Pancreas (tissue), 10 donors: ENCODE results near the gene TMEM245. TPM values are rescaled to one million over a fixed set of nuclear protein-coding genes. Genes with fewer than 3 reads are reported as not detected.
A peak's percentile ranks its signal among the peaks of the same experiment; 100 is the strongest.

Experiments used
- ATAC-seq, 4 donors: fragments of 200-7000 bp; cut with Tn5 transposase; one replicate each; pipeline versions ENCODE4 v1.8.0 to v1.9.1; 2020; ENCODE audit warnings: mild to moderate bottlenecking in 4 of 4, moderate library complexity in 4 of 4
- DNase-seq, 6 donors: peaks; one replicate each; pipeline ENCODE4 v3.0.0-alpha.2; 2020
- FAIRE-seq: peaks from 2 replicates; lab custom pipeline; 2012; peaks lifted over from hg19 to GRCh38; lab: Jason Lieb, UNC
- H3K27ac ChIP-seq, 4 donors: fragments of 200-600 bp; sonication (generic); 1 replicate in 3 of 4; 2 replicates in 1 of 4; pipeline versions ENCODE4 v1.5.0 to v1.8.0; 2020
- H3K27me3 ChIP-seq, 4 donors: fragments of 200-600 bp; one replicate each; pipeline ENCODE4 v1.8.0; 2021
- H3K36me3 ChIP-seq, 3 donors: fragments of 200-600 bp; sonication (generic) in 1 of 3; one replicate each; pipeline versions ENCODE4 v1.5.0 to v1.8.0; 2020 to 2021
- H3K4me1 ChIP-seq, 3 donors: fragments of 200-600 bp; one replicate each; pipeline ENCODE4 v1.8.0; 2021
- H3K4me3 ChIP-seq, 4 donors: fragments of 200-600 bp; sonication (generic) in 2 of 4; one replicate each; pipeline versions ENCODE4 v1.5.0 to v1.8.0; 2020 to 2021
- H3K9me3 ChIP-seq, 4 donors: fragments of 200-600 bp; one replicate each; pipeline ENCODE4 v1.8.0; 2021
- CTCF ChIP-seq, 4 donors: fragments of 200-600 bp; sonication (generic) in 3 of 4; IDR thresholded peaks; one replicate each; pipeline versions ENCODE4 v1.5.0 to v1.8.0; 2021; ENCODE audit warnings: antibody characterized with exemption in 4 of 4
- WGBS, 2 donors: extraction: QIAGEN DNeasy Blood & Tissue Kit; methylation state at CpG; one replicate each; pipeline ENCODE4 v1.1.7; 2013; 5-methylcytosine and 5-hydroxymethylcytosine counted together
- intact Hi-C, 3 donors: fragments of 100-400 bp; cut with DNase I; formaldehyde crosslinking; loops; one replicate each; pipeline versions ENCODE4 v1.11.1 to v1.14.2; 2022
- polyA plus RNA-seq, 2 donors: library from polyadenylated mRNA; stranded (reverse); fragments of 200-250 nt; gene quantifications; one replicate each; pipeline ENCODE4 v1.2.3, GENCODE V29; 2013
- total RNA-seq, 6 donors: library from RNA; stranded (reverse); fragmentation: NEBNext Ultra II Directional in 4 of 6; extraction: Animal tissue kit (Norgen Biotek cat#: 25700) in 4 of 6; gene quantifications; one replicate each; pipeline versions ENCODE4 v1.2.1 to v1.2.4, GENCODE V29; 2021 to 2023
- donor health status: healthy with polysubstance abuse.
- donor health status: DM: no; HTN: no; CAD: no; lungs with moderate emphysema.
- donor health status: DM: no; HTN: no; CAD: no.
- donor health status: control.
- donor health status: control.
- donor health status: Bipolar disorder and iron deficiency.
- donor health status: DM: yes; HTN: yes; CAD: no.
- donor health status: DM: no; HTN: no; CAD: no.
- donor health status: DM: no; HTN: no; CAD: no.
- donor health status: DM: yes; HTN: yes; CAD: no.

The TMEM245 gene
- total and polyA plus RNA-seq, 8 donors: 4.9 to 34.1 (median 22.4) TPM

- Histone ChIP-seq H3K4me1 (peaks cover 33 to 69% (median 62%) of the 10 kb centered on the region in 3 donors), H3K27ac (peak overlapping the region in 1 of 4 donors; percentile 27), H3K36me3 (no peaks in the 10 kb centered on the region), H3K4me3 (no peak overlapping the region), H3K9me3 (no peaks in the 10 kb centered on the region), H3K27me3 (no peaks in the 10 kb centered on the region)
- no peak for TF ChIP-seq CTCF (IDR thresholded peaks at IDR 0.05)
- no peak for DNase-seq
- FAIRE-seq: no peak
- intact Hi-C loops: no loop called here
- ATAC-seq: peak in 1 of 4 donors; percentile 13
Measured at GRCh38 chr9:109109967-109110328, 9.8 kb downstream of the TMEM245 start.

GRCh38 chr9:109108318-109108717 is 11.4 kb downstream of the TMEM245 start:
- peak in 1 of 4 donors; percentile 25 for ATAC-seq
- H3K36me3 ChIP-seq: no peaks in the 10 kb centered on the region
- H3K27ac ChIP-seq: peak overlapping the region in 1 of 4 donors; percentile 7
- 49 to 51% methylated on average over 4 of the region's 4 CpGs for WGBS, 2 donors
- peaks cover 25 to 52% (median 47%) of the 10 kb centered on the region in 3 donors for H3K4me1 ChIP-seq
- H3K27me3 ChIP-seq: no peaks in the 10 kb centered on the region
- intact Hi-C loops: no loop called here
- no peak for TF ChIP-seq CTCF (IDR thresholded peaks at IDR 0.05)
- no peak for DNase-seq
- H3K4me3 ChIP-seq: no peak overlapping the region
- H3K9me3 ChIP-seq: no peaks in the 10 kb centered on the region
- no peak for FAIRE-seq

- FAIRE-seq (no peak), ATAC-seq (peak; percentile 55 to 62 (median 57)), DNase-seq (no peak)
- WGBS, 2 donors: 18 to 19% methylated on average over 4 of the region's 4 CpGs
- H3K4me1 ChIP-seq: peaks cover 19 to 52% (median 47%) of the 10 kb centered on the region in 3 donors
- H3K36me3 ChIP-seq: no peaks in the 10 kb centered on the region
- no peak overlapping the region for H3K4me3 ChIP-seq
- H3K27ac ChIP-seq: peak overlapping the region in 1 of 4 donors; percentile 3
- TF ChIP-seq CTCF (IDR thresholded peaks at IDR 0.05): no peak
- intact Hi-C loops: no loop called here
- no peaks in the 10 kb centered on the region for H3K9me3 ChIP-seq
- H3K27me3 ChIP-seq: no peaks in the 10 kb centered on the region
Measured at GRCh38 chr9:109107402-109108240, 12.1 kb downstream of the TMEM245 start.

GRCh38 chr9:109101810-109102209 is 17.9 kb downstream of the TMEM245 start:
- DNase-seq: peak in 1 of 6 donors; percentile 35

More at GRCh38 chr9:109101810-109102209, 17.9 kb downstream of the TMEM245 start:
- peak; percentile 76 to 91 (median 84) for ATAC-seq
- FAIRE-seq: no peak
- 17 to 19% methylated on average over 3 of the region's 3 CpGs for WGBS, 2 donors
- no peaks in the 10 kb centered on the region for H3K27me3 ChIP-seq
- no peak overlapping the region for H3K4me3 ChIP-seq
- H3K9me3 ChIP-seq: no peaks in the 10 kb centered on the region
- H3K36me3 ChIP-seq: no peaks in the 10 kb centered on the region
- peaks cover 47 to 58% (median 58%) of the 10 kb centered on the region in 3 donors for H3K4me1 ChIP-seq
- no peak for TF ChIP-seq CTCF (IDR thresholded peaks at IDR 0.05)
- peak overlapping the region; percentile 13 to 88 (median 54) for H3K27ac ChIP-seq
- intact Hi-C loops: no loop called here
